ENCODE results near the gene FMNL2.

Gene FMNL2

DNA sequence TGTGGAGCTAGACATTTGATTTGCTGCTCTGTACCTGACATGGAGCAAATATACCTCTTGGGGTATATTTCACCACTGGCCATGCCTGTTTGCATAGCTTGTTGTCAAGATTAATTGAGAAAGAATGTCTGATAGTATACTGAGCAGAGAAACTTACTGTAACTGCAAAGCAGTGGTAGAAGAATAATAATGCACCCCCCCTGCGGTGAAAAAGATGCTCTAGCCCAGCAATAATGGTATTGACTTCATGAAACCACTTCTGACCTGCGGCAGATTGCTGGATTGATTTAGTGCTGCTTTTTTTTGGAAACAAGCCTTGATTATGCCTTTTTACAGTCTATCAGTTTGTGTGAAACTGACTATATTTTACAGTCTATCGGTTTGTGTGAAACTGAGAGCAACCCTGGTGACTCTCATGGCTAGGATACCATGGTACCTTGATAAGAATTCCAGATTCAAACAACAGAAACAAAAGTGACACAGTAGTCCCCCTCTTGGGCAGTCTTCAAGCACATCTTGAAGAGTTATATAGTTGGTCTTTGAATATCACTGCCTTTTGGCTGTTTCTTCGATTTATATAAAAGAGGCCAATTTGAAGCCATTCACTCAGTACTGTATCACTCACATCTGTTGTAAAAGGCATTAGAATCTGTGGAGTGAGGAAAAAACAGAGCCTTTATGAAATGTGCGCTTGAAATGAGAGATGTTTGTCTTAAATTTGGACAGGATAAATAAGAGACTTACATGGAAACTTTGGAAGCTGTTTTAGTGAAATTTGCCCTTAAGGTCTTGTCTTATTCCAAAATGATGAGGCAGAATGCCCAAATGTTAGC is 102.5 kb downstream of the FMNL2 start:
- no peak overlapping the region for H3K4me3 Mint-ChIP-seq
- no peak for DNase-seq (ENCODE audit: low spot score)
- H3K27ac Mint-ChIP-seq: no peak overlapping the region

DNA sequence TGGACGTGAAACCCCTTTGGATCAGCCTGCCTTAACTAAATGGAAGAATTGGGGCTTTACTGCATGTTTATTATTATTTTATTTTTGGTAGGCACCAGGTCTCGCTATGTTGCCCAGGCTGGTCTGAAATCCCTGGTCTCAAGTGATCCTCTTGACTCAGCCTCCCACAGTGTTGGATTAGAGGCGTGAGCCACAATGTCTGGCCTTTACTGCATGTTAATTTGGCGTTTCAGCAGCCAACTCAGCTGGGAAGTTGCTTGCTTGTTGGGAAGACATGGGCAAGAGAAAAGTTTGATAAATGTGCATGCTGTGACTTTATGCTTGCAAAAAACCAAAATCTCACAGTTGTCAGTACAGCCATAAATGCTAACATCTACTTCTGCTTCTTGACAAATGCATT is 105.1 kb downstream of the FMNL2 start:
- Mint-ChIP-seq H3K4me1 (ENCODE audit: low read depth) (no peaks in the 10 kb centered on the region), H3K4me3 (no peak overlapping the region), H3K27ac (no peak overlapping the region), H3K36me3 (ENCODE audit: low read depth) (no peaks in the 10 kb centered on the region), H3K27me3 (ENCODE audit: low read depth) (peaks cover 6% of the 10 kb centered on the region), H3K9me3 (no peaks in the 10 kb centered on the region)
- no peak for DNase-seq (ENCODE audit: low spot score)

More for the DNA sequence above, 102.5 kb downstream of the FMNL2 start:
- H3K27me3 Mint-ChIP-seq (ENCODE audit: low read depth): peaks cover 7% of the 10 kb centered on the region
- H3K9me3 Mint-ChIP-seq: no peaks in the 10 kb centered on the region
- no peaks in the 10 kb centered on the region for H3K36me3 Mint-ChIP-seq (ENCODE audit: low read depth)
- H3K4me1 Mint-ChIP-seq (ENCODE audit: low read depth): no peaks in the 10 kb centered on the region

DNA sequence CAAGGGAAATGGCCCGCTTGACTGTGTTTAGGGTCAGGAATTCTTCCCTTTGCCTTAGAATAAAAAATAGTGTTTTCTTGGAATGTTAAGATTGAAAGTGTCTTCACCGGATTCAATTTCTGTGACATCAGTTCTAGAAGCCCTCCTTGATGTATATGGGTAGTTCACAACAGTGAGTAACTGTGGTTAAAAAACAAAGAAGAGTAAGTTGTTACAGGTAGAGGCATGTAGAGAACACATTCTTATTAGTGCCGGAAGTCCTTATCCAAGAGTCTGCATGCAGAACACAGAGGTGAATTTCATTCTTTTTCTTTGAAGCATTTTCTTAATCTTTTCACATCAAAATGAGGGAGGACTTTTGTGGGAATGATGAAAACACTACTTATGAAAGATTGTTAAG is 105.5 kb downstream of the FMNL2 start:
- DNase-seq (ENCODE audit: low spot score): no peak
- H3K4me3 Mint-ChIP-seq: no peak overlapping the region
- no peaks in the 10 kb centered on the region for H3K9me3 Mint-ChIP-seq
- no peaks in the 10 kb centered on the region for H3K4me1 Mint-ChIP-seq (ENCODE audit: low read depth)
- no peak overlapping the region for H3K27ac Mint-ChIP-seq
- no peaks in the 10 kb centered on the region for H3K36me3 Mint-ChIP-seq (ENCODE audit: low read depth)
- peaks cover 6% of the 10 kb centered on the region for H3K27me3 Mint-ChIP-seq (ENCODE audit: low read depth)

DNA sequence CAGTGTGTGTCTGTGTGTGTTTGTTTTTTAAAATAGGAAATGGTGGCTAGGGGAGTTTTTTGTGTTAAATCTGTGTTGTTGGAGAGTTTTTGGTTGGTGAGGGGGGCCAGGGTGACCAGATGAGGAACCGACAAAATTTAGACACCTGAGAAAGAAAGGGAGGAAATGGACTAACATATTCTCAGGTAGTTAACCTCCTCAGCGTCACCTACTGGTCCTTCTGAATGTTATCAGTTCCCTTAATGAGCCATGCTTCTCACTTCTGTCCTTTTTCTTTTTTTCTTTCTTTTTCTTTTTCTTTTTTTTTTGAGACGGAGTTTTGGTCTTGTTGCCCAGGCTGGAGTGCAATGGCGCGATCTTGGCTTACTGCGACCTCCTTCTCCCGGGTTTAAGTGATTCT is 107.0 kb downstream of the FMNL2 start:
- Mint-ChIP-seq H3K9me3 (no peaks in the 10 kb centered on the region), H3K4me3 (no peak overlapping the region), H3K36me3 (ENCODE audit: low read depth) (no peaks in the 10 kb centered on the region), H3K27me3 (ENCODE audit: low read depth) (peaks cover 6% of the 10 kb centered on the region), H3K27ac (no peak overlapping the region), H3K4me1 (ENCODE audit: low read depth) (peaks cover 4% of the 10 kb centered on the region)
- no peak for DNase-seq (ENCODE audit: low spot score)

DNA sequence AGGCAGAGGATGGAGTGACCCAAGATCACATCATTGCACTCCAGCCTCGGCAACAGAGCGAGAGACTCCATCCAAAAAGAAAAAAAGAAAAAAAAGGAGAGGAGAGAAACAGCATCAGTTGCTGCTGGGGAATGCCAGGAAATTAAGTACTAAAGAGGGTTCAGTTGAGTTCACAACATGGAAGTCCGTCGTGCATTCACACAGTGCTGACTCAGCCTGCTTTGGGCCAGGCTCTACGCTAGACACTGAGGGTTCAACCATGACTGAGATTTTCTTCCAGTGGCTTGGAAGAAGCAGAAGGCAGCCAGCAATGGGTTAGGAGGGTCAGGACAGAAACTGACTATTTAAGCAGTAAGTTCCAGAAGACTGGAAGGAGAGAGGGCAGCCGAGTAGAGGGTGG is 108.8 kb downstream of the FMNL2 start:
- H3K9me3 Mint-ChIP-seq: no peaks in the 10 kb centered on the region
- peaks cover 8% of the 10 kb centered on the region for H3K27me3 Mint-ChIP-seq (ENCODE audit: low read depth)
- no peak for DNase-seq (ENCODE audit: low spot score)
- H3K36me3 Mint-ChIP-seq (ENCODE audit: low read depth): no peaks in the 10 kb centered on the region
- H3K4me3 Mint-ChIP-seq: no peak overlapping the region
- H3K27ac Mint-ChIP-seq: no peak overlapping the region
- H3K4me1 Mint-ChIP-seq (ENCODE audit: low read depth): peaks cover 4% of the 10 kb centered on the region

DNA sequence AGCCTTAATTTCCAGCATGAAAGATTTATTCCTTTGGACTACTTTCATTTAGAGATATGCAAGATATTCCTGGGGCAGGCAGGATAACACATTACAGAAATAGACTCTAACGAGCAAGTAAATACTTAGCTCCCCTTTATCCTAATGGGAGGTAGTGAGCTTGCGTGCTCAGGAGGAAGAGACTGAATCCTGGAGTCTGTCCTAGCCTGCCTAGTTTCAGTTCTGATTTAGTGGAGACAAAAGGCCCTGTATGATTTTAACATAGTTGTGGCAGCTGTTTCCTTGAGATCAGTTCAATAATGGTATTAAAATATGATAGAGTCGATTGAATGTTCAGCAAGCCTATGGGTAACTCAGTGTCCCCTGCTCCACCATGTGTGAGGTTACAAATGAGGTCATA is 109.5 kb downstream of the FMNL2 start:
- Mint-ChIP-seq H3K4me3 (no peak overlapping the region), H3K9me3 (no peaks in the 10 kb centered on the region), H3K36me3 (ENCODE audit: low read depth) (no peaks in the 10 kb centered on the region), H3K27ac (no peak overlapping the region), H3K27me3 (ENCODE audit: low read depth) (peaks cover 12% of the 10 kb centered on the region), H3K4me1 (ENCODE audit: low read depth) (peaks cover 4% of the 10 kb centered on the region)
- no peak for DNase-seq (ENCODE audit: low spot score)

DNA sequence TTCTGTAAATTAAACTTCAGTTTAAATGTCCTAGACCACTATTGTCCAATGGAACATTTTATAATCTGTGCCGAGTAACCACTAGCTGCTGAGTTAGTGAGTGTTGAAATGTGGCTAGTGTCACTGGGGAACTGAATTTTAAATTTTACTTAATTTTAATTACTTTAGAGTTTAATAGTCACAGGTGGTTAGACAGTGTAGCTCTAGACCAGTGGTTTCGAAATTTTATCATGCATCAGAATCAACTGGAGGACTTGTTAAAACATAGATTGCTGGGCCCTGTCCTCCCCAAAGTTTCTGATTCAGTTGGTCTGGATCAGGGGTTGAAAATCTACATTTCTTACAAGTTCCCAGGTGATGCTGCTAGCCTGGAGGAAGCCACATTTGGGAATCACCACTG is 110.4 kb downstream of the FMNL2 start:
- no peak overlapping the region for H3K4me3 Mint-ChIP-seq
- no peaks in the 10 kb centered on the region for H3K36me3 Mint-ChIP-seq (ENCODE audit: low read depth)
- H3K27me3 Mint-ChIP-seq (ENCODE audit: low read depth): peaks cover 9% of the 10 kb centered on the region
- H3K27ac Mint-ChIP-seq: no peak overlapping the region
- H3K9me3 Mint-ChIP-seq: no peaks in the 10 kb centered on the region
- no peak for DNase-seq (ENCODE audit: low spot score)
- H3K4me1 Mint-ChIP-seq (ENCODE audit: low read depth): peaks cover 4% of the 10 kb centered on the region

DNA sequence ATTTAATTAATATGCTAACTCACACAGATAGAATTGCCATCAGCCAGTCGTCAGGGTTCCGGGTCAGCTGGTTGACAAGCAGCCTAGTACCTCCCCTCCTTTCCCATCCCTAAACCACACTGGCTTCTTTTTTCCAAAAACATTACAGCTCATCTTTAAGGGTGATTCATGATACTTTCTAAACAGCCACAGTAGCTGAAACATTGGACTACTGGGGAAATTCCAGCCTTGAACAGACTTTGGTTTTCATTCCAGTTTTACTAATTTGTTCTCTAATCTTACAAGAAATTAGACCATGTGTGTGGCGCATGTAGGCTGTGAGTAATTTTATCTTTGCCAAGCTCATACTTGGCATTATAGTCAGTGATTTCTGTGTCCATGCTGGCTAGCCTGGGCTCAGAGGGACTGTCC is 110.8 kb downstream of the FMNL2 start:
- DNase-seq (ENCODE audit: low spot score): peak; percentile 6
- no peak overlapping the region for H3K4me3 Mint-ChIP-seq
- H3K9me3 Mint-ChIP-seq: no peaks in the 10 kb centered on the region
- H3K27ac Mint-ChIP-seq: no peak overlapping the region
- H3K4me1 Mint-ChIP-seq (ENCODE audit: low read depth): peaks cover 4% of the 10 kb centered on the region
- H3K27me3 Mint-ChIP-seq (ENCODE audit: low read depth): peaks cover 9% of the 10 kb centered on the region
- no peaks in the 10 kb centered on the region for H3K36me3 Mint-ChIP-seq (ENCODE audit: low read depth)

DNA sequence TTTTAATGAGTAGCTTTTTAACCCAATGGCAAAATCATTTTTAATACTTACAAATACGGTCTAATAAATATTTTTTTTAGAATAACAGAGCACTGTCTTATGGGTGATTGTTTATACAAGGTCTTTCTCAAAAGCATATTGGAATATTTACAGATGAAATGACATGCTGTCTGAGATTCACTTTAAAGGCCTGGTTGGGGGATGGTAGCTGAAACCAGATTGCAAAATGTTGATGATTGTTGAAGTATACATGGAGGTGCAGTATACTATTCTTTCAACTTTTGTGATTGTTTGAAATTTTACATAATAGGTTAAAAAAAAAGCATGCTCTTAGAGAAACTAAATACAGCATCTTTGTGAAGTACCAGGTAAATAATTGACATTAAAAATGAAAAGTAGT is 111.2 kb downstream of the FMNL2 start:
- H3K4me3 Mint-ChIP-seq: no peak overlapping the region
- H3K9me3 Mint-ChIP-seq: no peaks in the 10 kb centered on the region
- no peak for DNase-seq (ENCODE audit: low spot score)
- no peaks in the 10 kb centered on the region for H3K36me3 Mint-ChIP-seq (ENCODE audit: low read depth)
- H3K27me3 Mint-ChIP-seq (ENCODE audit: low read depth): peaks cover 9% of the 10 kb centered on the region
- H3K27ac Mint-ChIP-seq: no peak overlapping the region
- H3K4me1 Mint-ChIP-seq (ENCODE audit: low read depth): peaks cover 4% of the 10 kb centered on the region

DNA sequence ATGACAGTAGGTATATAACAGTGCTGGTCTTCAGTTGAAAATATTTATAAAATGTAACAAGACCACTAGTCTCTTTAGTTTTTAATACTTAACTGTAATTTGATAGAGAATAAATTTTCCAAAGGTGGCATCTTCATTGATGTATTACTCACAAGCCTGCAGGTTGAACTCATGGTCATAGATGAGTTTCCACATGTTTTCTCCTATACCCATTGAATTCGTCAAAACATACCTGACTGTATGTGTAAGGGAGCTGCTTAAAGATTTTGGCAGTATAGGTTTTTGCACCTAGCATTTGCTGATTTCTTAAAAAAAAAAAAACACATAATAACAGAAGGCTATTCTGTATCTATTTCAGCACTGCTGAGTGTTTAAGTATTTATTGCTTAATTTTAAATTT is 112.9 kb downstream of the FMNL2 start:
- peaks cover 9% of the 10 kb centered on the region for H3K27me3 Mint-ChIP-seq (ENCODE audit: low read depth)
- no peaks in the 10 kb centered on the region for H3K36me3 Mint-ChIP-seq (ENCODE audit: low read depth)
- no peak for DNase-seq (ENCODE audit: low spot score)

DNA sequence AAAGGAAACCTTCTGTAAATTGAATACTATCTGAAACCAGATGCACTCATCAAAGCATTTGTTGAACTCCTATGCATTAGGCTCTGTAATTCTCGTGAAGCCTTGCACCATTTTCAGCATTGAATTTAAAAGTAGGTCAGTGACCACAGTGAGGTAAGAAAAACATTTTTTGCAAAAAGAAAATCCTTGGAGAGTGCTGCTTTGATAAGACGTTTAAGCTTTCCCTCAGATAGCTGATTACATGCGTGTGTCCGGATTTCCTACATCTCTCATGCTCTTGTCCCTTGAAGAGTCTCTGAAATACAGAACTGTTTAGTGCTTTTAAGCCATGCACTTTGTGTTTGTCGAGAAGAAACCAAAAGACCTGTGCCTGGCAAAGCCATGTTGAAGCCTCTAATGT is 113.6 kb downstream of the FMNL2 start:
- Mint-ChIP-seq H3K4me3 (no peak overlapping the region), H3K27me3 (ENCODE audit: low read depth) (peaks cover 9% of the 10 kb centered on the region), H3K27ac (no peak overlapping the region), H3K4me1 (ENCODE audit: low read depth) (peaks cover 4% of the 10 kb centered on the region), H3K36me3 (ENCODE audit: low read depth) (no peaks in the 10 kb centered on the region), H3K9me3 (no peaks in the 10 kb centered on the region)
- DNase-seq (ENCODE audit: low spot score): no peak

More for the DNA sequence above, 112.9 kb downstream of the FMNL2 start:
- Mint-ChIP-seq H3K4me1 (ENCODE audit: low read depth) (peaks cover 4% of the 10 kb centered on the region), H3K9me3 (no peaks in the 10 kb centered on the region), H3K27ac (no peak overlapping the region), H3K4me3 (no peak overlapping the region)

DNA sequence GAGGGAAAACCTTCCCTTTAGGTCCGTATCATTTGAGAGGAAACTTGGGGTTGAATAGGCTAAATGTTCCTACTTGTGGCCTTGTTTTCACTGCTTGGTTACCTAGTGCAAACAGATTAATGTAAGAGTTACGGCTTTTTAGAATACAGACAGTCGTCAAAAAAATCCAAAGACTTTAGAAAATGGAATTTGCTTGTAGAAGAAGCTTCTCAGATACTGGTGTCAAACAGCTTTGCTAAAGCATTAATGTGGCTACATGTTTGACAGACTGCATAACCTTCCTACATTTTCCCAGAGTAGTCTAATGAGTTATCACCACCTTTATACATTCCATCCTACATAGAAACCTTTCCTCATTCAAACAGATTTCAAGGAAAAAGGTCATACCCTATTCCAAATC is 114.6 kb downstream of the FMNL2 start:
- H3K27ac Mint-ChIP-seq: no peak overlapping the region
- no peaks in the 10 kb centered on the region for H3K9me3 Mint-ChIP-seq

DNA sequence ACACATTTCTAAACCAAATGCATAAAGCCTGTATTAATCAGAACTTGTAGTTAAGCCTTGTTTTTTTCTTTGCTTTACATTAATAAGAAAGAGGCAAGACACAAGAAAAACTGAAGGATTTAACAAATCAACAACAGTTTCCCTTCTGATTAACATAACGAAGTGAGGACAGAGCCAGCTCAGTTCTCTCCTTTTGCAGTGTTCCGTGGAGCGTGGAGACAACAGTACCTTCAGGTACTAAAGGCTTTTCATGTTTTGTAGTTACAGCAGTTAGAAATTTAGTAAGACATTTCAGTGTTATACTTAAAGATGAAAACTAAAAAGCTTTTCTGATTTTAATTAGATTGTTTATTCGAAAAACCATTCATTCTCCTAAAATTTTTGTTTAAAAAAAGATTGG is 115.2 kb downstream of the FMNL2 start:
- no peaks in the 10 kb centered on the region for H3K36me3 Mint-ChIP-seq (ENCODE audit: low read depth)
- H3K4me3 Mint-ChIP-seq: no peak overlapping the region
- DNase-seq (ENCODE audit: low spot score): no peak
- no peaks in the 10 kb centered on the region for H3K9me3 Mint-ChIP-seq
- peaks cover 11% of the 10 kb centered on the region for H3K27me3 Mint-ChIP-seq (ENCODE audit: low read depth)
- peaks cover 4% of the 10 kb centered on the region for H3K4me1 Mint-ChIP-seq (ENCODE audit: low read depth)
- no peak overlapping the region for H3K27ac Mint-ChIP-seq

More for the DNA sequence above, 114.6 kb downstream of the FMNL2 start:
- no peak for DNase-seq (ENCODE audit: low spot score)
- no peak overlapping the region for H3K4me3 Mint-ChIP-seq
- no peaks in the 10 kb centered on the region for H3K36me3 Mint-ChIP-seq (ENCODE audit: low read depth)
- H3K4me1 Mint-ChIP-seq (ENCODE audit: low read depth): peaks cover 4% of the 10 kb centered on the region
- peaks cover 9% of the 10 kb centered on the region for H3K27me3 Mint-ChIP-seq (ENCODE audit: low read depth)

DNA sequence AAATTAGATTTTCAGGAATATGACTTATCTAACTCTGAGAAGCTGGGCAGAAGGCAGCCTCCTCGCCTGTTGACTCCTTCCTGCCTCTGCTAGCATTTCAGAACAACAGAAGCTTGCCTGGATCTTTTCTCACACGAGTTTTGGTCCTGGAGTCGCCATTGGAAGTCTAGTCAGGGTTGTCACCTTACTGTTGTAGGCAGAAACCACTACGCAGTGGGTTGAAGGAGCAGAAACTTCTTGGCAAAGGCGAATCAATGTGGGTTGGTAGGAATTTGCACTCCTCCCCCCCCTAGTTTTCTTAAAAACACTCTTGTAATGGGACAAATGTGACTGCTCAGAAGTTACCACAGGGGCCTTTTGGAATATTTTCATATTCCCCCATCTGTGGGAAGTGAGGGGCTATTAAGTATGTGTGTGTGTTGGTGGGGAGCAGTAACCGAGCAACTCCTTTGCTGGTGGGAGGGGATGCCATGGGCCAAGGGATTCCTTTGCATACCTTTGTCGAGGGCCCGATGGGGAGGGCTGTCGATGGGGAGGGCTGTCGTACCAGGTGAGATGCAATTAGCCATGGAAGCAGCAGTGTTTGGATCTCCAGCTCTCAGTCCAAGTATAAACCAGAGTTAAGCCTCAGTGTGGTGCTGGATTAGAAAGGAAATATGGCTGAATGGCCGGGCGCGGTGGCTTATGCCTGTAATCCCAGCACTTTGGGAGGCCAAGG is 117.4 kb downstream of the FMNL2 start:
- no peaks in the 10 kb centered on the region for H3K4me1 Mint-ChIP-seq (ENCODE audit: low read depth)
- H3K9me3 Mint-ChIP-seq: no peaks in the 10 kb centered on the region
- H3K27me3 Mint-ChIP-seq (ENCODE audit: low read depth): peaks cover 11% of the 10 kb centered on the region
- H3K4me3 Mint-ChIP-seq: no peak overlapping the region
- no peak for DNase-seq (ENCODE audit: low spot score)
- no peaks in the 10 kb centered on the region for H3K36me3 Mint-ChIP-seq (ENCODE audit: low read depth)
- H3K27ac Mint-ChIP-seq: no peak overlapping the region

Measured in T-helper 2 cell treated with Interferon-gamma antibody and Interleukin-4, amounts not matched to agents 5 μg/mL and 100 μg/mL, for 36 hours (primary cell).